ENCODE data around the gene NECTIN2.
"Not testable (repeated sequence)": the region's sequence is repeated elsewhere in the genome, so short reads cannot be mapped to it uniquely, and the experiment has no call there.

Gene NECTIN2

GRCh38 chr19:44817725-44818465, 28.2 kb upstream of the NECTIN2 start:
- no peak for DNase-seq

- DNase-seq = no peak
These were observed 27.5 kb upstream of the NECTIN2 start for GRCh38 chr19:44818466-44819031.

DNA sequence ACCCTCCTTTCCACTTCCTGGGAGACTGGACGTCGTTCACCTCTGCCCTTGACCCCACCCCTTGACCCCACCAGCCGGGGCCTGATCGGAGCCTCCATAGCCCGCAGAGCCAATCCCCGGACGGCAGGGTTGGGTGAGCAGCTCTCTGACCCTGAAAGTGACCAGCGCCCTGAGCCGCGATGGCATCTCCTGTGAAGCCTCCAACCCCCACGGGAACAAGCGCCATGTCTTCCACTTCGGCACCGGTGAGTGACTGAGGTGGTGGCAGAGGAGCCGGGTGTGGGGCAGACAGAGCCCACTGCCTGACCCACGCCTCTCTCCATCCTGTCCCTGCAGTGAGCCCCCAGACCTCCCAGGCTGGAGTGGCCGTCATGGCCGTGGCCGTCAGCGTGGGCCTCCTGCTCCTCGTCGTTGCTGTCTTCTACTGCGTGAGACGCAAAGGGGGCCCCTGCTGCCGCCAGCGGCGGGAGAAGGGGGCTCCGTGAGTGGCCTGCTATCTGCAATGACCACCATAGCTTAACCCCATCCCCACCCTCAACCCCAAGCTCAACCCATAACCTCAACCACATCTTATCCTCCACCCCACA, 26.8 kb upstream of the NECTIN2 start:
- DNase-seq = no peak

DNA sequence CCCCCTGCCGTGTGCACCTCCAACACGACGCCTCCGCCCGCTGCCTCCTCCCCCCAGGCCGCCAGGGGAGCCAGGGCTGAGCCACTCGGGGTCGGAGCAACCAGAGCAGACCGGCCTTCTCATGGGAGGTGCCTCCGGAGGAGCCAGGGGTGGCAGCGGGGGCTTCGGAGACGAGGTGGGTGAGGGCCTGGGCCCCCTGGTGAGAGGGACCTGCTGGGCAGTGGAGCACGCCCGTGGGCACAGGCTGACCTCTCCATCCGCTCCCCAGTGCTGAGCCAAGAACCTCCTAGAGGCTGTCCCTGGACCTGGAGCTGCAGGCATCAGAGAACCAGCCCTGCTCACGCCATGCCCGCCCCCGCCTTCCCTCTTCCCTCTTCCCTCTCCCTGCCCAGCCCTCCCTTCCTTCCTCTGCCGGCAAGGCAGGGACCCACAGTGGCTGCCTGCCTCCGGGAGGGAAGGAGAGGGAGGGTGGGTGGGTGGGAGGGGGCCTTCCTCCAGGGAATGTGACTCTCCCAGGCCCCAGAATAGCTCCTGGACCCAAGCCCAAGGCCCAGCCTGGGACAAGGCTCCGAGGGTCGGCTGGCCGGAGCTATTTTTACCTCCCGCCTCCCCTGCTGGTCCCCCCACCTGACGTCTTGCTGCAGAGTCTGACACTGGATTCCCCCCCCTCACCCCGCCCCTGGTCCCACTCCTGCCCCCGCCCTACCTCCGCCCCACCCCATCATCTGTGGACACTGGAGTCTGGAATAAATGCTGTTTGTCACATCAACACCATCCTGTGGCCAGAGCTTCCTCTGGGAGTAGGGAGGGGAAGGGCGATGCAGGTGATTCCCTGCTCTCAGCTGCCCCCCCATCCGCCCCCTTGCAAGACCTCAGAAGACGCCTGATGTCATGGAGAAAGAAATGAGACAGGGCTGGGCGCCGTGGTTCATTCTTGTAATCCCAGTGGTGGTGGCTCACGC, 25.2 kb upstream of the NECTIN2 start:
- no peak for DNase-seq

DNA sequence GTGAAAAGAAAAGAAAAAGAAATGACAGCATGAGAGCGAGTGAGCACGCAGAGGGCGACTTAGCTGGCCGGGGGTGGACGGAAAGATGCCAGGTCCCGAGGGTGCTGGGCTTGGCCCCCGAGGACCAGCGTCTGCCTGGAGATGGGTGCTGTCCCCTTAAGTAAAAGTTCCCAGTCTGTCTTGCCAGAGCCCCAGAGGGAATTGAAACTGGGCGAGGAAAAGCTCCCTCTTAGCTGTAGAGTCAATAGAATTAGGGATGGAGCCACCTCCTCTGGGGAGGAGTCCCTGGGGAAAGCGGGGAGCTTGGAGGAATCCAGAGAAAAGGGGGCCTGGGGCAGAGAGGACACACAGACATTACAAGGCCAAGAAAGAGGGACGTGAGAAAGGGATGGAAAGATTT, 23.9 kb upstream of the NECTIN2 start:
- DNase-seq = no peak

DNA sequence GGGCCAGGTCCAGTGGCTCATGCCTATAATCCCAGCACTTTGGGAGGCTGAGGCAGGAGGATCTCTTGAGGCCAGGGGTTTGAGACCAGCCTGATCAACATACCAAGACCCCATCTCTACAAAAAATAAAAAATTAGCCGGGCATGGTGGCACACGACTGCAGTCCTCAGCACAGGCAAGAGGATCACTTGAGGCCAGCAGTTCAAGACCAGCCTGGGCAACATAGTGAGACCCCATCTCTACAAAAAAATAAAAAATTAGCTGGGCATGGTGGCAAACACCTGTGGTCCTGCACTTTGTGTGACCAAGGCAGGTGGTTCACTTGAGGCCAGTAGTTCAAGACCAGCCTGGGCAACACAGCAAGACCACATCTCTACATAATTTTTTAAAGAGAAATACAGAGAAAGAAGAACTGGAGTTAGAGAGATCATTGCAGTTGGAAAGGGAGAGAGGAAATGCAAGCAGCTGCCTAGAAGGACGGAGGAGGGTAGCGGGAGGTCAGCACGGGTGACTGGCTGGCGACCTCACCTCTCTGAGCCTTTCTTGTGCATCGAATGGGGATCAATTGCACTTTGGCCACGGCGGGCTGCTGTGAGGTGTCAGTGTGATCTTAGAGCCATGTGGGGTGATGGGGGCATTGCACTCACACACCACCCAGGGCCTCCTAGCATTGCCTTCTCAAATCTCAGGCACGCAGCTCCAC, 23.3 kb upstream of the NECTIN2 start:
- no peak for DNase-seq

- DNase-seq = no peak
These were observed 22.8 kb upstream of the NECTIN2 start for GRCh38 chr19:44823373-44823698.

- DNase-seq = no peak
These were observed 21.3 kb upstream of the NECTIN2 start for GRCh38 chr19:44824761-44825160.

DNA sequence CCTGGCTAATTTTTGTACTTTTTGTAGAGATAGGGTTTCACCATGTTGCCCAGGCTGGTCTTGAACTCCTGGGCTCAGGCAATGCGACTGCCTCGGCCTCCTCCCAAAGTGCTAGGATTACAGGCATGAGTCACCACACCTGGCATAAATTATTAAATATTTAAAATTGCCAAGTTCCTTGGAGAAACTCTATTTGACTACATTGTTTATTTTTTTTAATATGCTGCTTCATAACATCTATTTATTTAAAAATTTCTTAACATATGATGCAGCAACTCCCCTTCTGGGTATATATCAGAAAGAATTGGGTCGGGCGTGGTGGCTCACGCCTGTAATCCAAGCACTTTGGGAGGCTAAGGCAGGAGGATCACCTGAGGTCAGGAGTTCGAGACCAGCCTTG, 13.2 kb upstream of the NECTIN2 start:
- not testable (repeated sequence) for DNase-seq

GRCh38 chr19:44834399-44834798, 11.7 kb upstream of the NECTIN2 start:
- DNase-seq = not testable (repeated sequence)

DNA sequence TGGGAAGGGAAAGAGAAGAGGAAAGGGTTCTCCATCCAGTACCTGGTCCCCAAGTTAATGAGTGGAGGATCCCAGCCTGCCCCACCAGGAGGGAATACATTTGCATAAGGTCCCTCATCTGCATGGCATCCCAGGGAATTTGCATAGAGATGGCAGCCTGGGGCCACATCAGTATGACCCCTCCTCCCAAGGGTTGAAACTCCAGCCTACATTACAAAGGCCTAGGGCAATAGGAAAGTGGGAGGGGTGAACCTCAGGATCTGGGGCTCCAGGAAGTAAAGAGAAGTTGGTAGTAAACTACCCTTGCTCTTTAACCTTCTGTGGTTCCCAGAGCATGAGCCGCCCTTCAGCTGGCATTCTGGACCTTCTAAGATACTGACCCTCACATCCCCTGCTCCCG, 6.8 kb upstream of the NECTIN2 start:
- no peak for DNase-seq

- DNase-seq = no peak
These were observed 5.3 kb upstream of the NECTIN2 start for GRCh38 chr19:44840811-44841210.

DNA sequence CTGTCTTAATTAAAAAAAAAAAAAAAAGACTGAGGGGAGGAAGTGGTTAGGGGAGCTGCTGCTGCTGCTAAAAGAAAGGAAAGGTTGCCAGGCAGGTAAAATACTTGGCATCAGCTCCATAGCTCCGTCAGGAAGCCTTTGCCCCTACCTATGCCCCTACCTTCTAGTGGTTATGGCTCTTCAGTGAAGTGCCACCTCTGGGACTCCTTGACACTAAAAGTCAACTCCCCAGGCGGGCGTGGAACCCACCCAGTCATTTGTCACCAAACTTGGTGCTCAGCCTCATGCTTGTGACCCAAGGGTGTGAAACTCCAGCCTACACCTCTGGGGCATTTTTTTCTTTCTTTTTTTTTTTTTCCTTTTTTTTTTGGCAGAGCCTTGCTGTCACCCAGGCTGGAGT, 4.9 kb upstream of the NECTIN2 start:
- no peak for DNase-seq

GRCh38 chr19:44845286-44845611, 848 bp upstream of the NECTIN2 start:
- DNase-seq = no peak

DNA sequence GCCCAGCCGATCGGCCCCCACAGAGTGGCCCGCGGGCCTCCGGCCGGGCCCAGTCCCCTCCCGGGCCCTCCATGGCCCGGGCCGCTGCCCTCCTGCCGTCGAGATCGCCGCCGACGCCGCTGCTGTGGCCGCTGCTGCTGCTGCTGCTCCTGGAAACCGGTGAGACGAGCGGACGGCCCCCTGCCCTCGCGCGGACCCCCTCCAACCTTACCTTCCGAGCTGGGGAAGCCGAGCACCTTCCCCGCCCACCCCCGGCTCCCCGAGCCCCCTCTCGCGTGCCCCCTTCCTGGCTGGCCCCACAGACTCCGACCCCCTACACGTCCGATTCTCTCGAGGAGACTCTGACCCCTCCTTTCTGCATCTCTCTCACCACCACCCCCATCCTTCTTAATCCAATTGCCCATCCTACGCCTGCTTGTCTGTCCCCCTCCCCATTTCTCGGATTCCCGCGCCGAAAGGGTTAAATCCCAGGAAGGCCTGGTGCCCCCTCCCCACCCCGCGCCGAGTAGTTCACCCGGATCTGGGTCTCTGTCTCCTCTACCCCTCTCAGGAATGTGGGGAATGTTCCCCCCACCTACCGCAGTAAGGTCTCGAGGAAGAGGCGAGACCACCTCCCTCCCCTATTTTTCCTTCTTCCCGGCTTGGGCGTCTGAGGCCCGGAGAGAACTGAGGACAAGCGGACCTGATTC, 502 bp downstream of the NECTIN2 start:
- no peak for DNase-seq

DNA sequence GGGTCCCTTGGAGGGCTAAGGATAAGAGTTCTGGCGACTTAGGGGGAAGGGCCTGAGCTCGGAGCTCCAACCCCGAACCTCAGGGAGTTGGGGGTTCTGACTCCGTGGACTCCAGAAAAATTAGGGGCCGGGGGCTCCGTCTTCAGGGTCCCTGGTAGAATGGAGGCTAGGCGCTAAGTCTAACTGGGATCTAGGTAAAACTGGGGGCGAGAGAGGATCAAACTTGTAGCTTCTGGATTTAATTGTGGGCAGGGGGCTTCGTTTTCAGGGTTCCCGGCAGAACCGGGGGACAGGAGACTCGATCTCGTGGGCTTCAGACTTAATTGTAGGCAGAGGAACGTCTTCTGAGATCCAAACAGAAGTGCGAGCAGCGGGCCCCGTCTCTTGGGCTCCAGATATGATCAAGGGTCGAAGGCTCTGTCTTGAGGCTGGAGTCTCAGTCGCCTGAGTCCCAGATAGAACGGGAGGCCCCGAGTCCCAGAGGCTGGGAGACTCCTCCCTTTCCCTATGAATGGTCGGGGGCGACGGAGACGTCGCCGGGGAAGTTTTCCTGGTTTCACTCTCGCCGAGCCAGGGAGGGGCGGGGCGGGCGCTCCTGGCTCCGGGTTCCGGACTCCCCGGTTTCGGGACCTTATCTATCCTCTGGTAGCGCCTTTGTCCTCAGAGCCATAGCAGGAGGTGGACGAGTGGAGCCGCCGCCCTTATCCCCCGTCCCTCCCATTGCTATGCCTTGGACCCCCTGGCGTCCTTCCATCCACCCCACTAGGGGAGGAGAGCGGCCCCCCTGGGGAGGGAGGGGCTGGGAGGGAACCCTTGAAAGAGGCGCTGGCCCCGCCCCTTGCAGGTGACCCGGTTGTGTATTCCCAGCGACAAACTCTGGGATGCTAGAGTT, 1.3 kb downstream of the NECTIN2 start:
- no peak for DNase-seq

DNA sequence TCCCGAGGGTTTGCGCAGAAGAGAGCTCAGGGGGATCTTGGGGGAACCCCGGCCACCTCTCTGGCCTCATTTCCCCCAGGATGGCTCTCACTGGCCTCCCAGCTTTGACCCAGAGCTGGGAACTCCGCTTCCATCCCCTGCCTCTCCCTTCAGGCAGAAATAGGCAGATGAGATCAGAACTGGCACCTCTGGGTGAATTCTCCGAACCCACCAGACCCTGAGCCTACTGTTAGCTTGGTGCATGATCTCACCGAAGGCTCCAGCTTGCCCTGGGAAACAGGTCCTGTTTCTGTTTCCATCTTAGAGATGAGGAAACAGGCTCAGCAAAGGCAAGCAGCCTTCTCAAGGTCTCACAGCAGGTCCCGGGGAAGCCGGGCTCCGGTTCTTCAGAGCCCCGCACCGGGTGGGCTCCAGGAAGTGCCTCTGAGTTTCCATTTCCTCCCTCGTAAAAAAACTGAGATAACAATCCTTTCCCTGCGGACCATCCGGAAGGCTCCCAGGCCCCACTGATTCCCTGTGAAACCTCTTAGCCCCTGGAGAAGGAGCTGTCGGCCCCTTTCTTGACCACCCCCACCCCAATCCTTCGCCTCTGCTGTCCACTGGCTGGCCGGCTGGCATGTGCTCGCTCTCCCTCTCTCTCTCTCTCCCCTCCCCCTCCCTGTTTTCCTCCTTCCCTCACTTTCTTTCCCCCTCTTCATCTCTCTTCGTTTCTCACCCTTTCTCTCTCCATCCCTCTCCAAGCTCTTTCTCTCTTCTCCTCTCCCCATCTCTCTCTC, 2.1 kb downstream of the NECTIN2 start:
- DNase-seq = no peak

DNA sequence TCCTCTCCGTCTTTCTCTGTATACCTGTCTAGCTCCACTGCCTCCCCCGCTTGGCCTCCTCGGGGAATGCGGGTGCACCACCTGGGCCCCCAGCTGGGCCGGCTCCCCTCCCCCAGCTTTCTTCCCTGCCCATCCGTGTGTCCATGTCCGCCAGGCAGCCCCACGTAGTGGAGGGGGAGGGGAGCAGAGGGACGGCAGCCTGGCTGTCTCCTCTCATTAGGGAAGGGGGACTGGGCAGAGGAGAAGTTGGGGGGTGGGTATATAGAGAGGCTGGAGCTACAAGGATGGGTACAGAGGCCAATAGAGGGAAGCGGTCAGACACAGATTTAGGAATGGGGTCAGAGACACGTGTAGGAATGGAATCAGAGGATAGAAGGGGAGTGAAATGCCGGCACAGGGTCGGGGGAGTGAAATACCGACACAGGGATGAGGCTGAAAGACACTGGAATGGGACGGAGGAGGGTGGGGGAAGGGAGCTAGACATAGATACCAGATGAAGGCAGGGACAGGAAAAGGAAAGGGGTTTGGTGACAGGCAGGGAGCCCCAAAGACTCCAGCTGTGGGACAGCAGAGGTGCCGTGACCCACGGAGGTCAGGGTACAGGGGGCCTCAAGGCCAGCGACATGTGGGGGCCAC, 2.8 kb downstream of the NECTIN2 start:
- DNase-seq = no peak

DNA sequence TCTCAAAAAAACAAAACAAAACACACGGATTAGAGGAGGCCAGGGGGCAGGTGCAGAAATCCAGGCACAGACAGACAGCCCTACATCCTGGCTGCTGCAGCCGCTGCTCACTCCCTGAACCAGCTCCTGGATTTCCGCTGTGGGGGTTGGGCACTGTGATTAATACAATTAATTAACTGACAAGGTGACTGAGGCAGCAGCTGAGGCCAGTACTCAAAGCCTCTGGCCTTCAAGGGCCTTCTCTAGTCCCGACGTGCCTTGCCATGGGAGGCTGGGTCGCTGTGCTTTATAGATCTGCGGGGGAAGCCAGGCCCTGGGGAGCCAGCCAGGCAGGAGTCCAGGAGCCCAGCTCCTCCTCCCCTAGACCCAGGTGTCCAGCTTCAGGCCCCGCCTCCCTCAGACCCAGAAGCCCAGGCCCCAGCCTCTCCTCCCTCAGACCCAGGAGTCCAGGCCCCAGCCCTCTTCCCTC, 4.6 kb downstream of the NECTIN2 start:
- no peak for DNase-seq

DNA sequence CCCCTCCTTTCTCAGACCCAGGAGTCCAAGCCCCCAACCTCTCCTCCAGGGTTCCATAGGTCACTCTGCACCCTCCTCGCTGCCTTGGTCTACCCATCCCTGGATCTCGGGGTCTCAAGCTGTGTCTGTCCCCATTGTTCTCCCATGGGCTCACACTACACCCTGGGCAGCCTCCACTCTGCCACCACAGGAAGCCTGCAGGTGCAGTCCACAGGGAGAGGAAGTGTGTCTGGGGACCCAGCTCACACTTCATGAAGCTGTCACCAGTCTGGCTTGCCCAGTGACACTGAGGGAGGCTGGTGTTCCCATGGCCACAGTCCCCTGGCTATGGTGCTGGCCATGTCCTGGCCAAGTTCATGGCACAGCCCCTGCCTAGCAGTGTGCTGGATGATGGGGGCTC, 5.3 kb downstream of the NECTIN2 start:
- DNase-seq = no peak

All from activated naive CD4-positive, alpha-beta T cell treated with anti-CD3 and anti-CD28 coated beads, Interleukin-2, amount 50 U/mL, for 16 hours (primary cell).